Fibroblast of the aortic adventitia (primary cell): ENCODE measurements around the gene TRAM2. TPM values are rescaled to one million over a fixed set of nuclear protein-coding genes. Genes with fewer than 3 reads are reported as not detected.

Source experiments
- DNase-seq: peaks from one replicate; pipeline ENCODE4 v3.0.0-alpha.2; 2010; ENCODE audit warnings: low read depth
- H3K4me3 ChIP-seq: 2 replicates; pipeline ENCODE4 v1.5.1; 2011; ENCODE audit warnings: low read depth, mild to moderate bottlenecking, control low read depth, low read length, moderate library complexity
- CTCF ChIP-seq: IDR thresholded peaks from 2 replicates; pipeline ENCODE4 v1.5.1; 2011; ENCODE audit warnings: mild to moderate bottlenecking, low read length, control low read depth, inconsistent platforms; ENCODE audit not compliant: insufficient read depth
- total RNA-seq: library from RNA; depleted of rRNA; stranded (reverse); fragments of >200 nt; gene quantifications from 2 replicates; pipeline ENCODE4 v1.2.3, GENCODE V29; 2012; ENCODE audit warnings: low replicate concordance

TRAM2 gene
- total RNA-seq, 1 donor = 128 TPM

GRCh38 chr6:52527436-52527835, 49.4 kb downstream of the TRAM2 start:
- TF ChIP-seq CTCF = no peak
- no peak for DNase-seq
- no peak overlapping the region for H3K4me3 ChIP-seq

GRCh38 chr6:52526634-52527033, 50.2 kb downstream of the TRAM2 start:
- no peak for TF ChIP-seq CTCF
- no peak overlapping the region for H3K4me3 ChIP-seq
- no peak for DNase-seq

GRCh38 chr6:52524918-52525317, 51.9 kb downstream of the TRAM2 start:
- H3K4me3 ChIP-seq = no peak overlapping the region
- no peak for DNase-seq
- no peak for TF ChIP-seq CTCF

DNA sequence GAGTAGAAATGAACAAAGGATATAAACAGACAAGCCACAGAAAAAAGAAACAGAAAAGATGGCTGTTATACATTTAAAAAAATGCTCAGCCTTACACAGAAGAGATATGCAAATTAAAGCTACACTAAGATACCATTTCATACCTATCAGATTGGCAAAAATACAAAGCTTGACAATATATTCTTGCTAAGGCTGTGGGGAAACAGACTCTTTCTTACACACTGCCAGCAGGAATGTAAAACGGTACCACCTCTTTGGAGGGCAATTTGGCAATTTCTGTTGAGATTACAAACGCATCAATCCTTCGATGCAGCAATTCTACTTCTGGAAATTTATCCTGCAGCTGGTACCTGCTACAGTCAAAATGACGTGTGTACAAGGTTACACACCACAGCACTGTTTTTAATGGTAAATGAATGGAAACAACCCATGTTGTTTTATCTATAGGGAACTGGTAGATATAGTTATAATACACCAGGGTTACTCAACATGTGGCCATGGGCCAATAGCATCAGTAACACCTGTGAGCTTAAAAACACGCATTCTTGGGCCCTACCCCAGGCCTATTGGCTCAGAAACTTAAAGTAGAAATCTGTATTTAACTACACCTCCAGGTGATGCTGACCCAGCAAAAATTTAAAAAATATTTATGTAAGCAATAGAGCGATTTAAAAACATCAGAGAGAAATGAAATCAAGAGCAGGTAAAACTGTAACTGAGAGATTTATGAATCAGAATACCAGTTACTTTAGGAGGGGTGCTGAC, 53.3 kb downstream of the TRAM2 start:
- H3K4me3 ChIP-seq = no peak overlapping the region
- no peak for DNase-seq
- TF ChIP-seq CTCF = no peak

DNA sequence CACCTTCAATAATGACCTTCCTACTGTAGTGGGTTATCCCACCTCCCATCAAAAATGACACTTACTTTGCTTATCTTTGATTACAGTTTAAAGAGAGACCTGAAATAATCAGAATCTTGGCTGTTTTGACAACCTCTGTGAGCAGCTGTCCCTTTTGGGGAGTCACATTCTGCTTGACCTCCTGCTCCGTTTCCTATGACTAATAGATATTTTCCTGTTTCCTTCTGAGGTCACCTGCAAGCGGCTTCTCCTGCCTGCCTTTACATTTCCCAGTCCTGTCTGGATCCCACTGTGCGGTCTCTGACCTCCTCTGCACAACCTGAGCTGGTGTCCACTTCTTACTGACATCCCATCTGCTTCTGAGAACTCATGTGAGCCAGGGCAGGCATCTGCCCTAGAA, 54.2 kb downstream of the TRAM2 start:
- DNase-seq = peak; percentile 55
- no peak for TF ChIP-seq CTCF
- no peak overlapping the region for H3K4me3 ChIP-seq

- TF ChIP-seq CTCF = peak; percentile 7
- no peak overlapping the region for H3K4me3 ChIP-seq
- peak; percentile 90 for DNase-seq
Measured at GRCh38 chr6:52522151-52522626, 54.7 kb downstream of the TRAM2 start.

GRCh38 chr6:52519618-52520017, 57.2 kb downstream of the TRAM2 start:
- TF ChIP-seq CTCF = no peak
- DNase-seq = no peak

More at GRCh38 chr6:52519618-52520017, 57.2 kb downstream of the TRAM2 start:
- H3K4me3 ChIP-seq = no peak overlapping the region
